T-cell (primary cell): Measurements from ENCODE around the gene COL9A1. TPM values are rescaled to one million over a fixed set of nuclear protein-coding genes. Genes with fewer than 3 reads are reported as not detected.

ENCODE experiments used
- ATAC-seq, 4 experiments: fragments of 200-7000 bp in 3 of 4; fragments of 150-1000 bp in 1 of 4; cut with Tn5 transposase; replicated peaks in 1 of 4; 1 replicate in 3 of 4; 2 replicates in 1 of 4; pipeline ENCODE4 v1.10.0; 2021; ENCODE audit warnings: moderate library complexity in 3 of 4, mild to moderate bottlenecking in 2 of 4, moderate number of reproducible peaks in 1 of 4
- CTCF ChIA-PET, 2 donors: fragments of 300-600 bp; sonication (Branson Sonifier 250); formaldehyde crosslinking; loops; one replicate each; lab custom pipeline; 2022; ENCODE audit warnings: antibody characterized with exemption in 2 of 2; lab: Charles Lee
- POLR2A ChIA-PET, 2 donors: fragments of 300-600 bp; sonication (Branson Sonifier 250); formaldehyde crosslinking; loops; one replicate each; lab custom pipeline; 2022; ENCODE audit warnings: antibody characterized with exemption in 2 of 2; lab: Charles Lee
- DNase-seq, 35 experiments: peaks; one replicate each; pipeline versions ENCODE4 v3.0.0 to v3.0.0-alpha.2; 2013 to 2023
- H3K27ac ChIP-seq: one replicate; pipeline ENCODE4 v1.5.1; 2013; ENCODE audit warnings: low read length
- H3K27me3 ChIP-seq, 2 experiments: replicated peaks in 1 of 2; 1 replicate in 1 of 2; 2 replicates in 1 of 2; pipeline versions ENCODE4 v1.6.1 to v1.7.0; 2013; ENCODE audit warnings: low read length in 1 of 2, mixed read lengths in 1 of 2; ENCODE audit not compliant: control insufficient read depth in 2 of 2, insufficient read depth in 2 of 2; ENCODE audit errors: extremely low read depth in 1 of 2
- H3K36me3 ChIP-seq, 2 donors: 1 replicate in 1 of 2; 2 replicates in 1 of 2; pipeline versions ENCODE4 v1.6.1 to v1.7.0; 2013; ENCODE audit warnings: low read length in 1 of 2; ENCODE audit not compliant: control insufficient read depth in 2 of 2, insufficient read depth in 1 of 2; ENCODE audit errors: extremely low read depth in 1 of 2
- H3K4me1 ChIP-seq, 2 experiments: 1 replicate in 1 of 2; 2 replicates in 1 of 2; pipeline versions ENCODE4 v1.6.1 to v1.7.0; 2013; ENCODE audit warnings: low read length in 2 of 2, mixed read lengths in 1 of 2; ENCODE audit not compliant: insufficient read depth in 2 of 2, control insufficient read depth in 1 of 2; ENCODE audit errors: extremely low read depth in 1 of 2
- H3K4me3 ChIP-seq, 2 donors: 1 replicate in 1 of 2; 2 replicates in 1 of 2; pipeline versions ENCODE4 v1.5.1 to v1.7.0; 2013; ENCODE audit warnings: mild to moderate bottlenecking in 2 of 2, low read length in 1 of 2, moderate library complexity in 1 of 2; ENCODE audit not compliant: control insufficient read depth in 1 of 2; ENCODE audit errors: extremely low read depth in 1 of 2
- H3K9me3 ChIP-seq: 2 replicates; pipeline ENCODE4 v1.7.0; 2013
- H3K27ac Mint-ChIP-seq, 2 donors: one replicate each; pipeline ENCODE4 v1.8.0; 2020 to 2021; ENCODE audit warnings: mild to moderate bottlenecking in 2 of 2, mixed read lengths in 2 of 2
- H3K27me3 Mint-ChIP-seq, 2 donors: one replicate each; pipeline ENCODE4 v1.8.0; 2021 to 2022; ENCODE audit warnings: mixed read lengths in 2 of 2
- H3K36me3 Mint-ChIP-seq: one replicate; pipeline ENCODE4 v1.8.0; 2021; ENCODE audit warnings: mixed read lengths
- H3K4me1 Mint-ChIP-seq, 3 donors: one replicate each; pipeline ENCODE4 v1.8.0; 2020 to 2022; ENCODE audit warnings: mixed read lengths in 3 of 3, mild to moderate bottlenecking in 1 of 3
- H3K4me3 Mint-ChIP-seq, 3 donors: one replicate each; pipeline ENCODE4 v1.8.0; 2020 to 2022; ENCODE audit warnings: mild to moderate bottlenecking in 3 of 3, mixed read lengths in 3 of 3, moderate library complexity in 3 of 3
- H3K9me3 Mint-ChIP-seq, 3 donors: one replicate each; pipeline ENCODE4 v1.8.0; 2020 to 2022; ENCODE audit warnings: mixed read lengths in 3 of 3
- WGBS: methylation state at CpG from one replicate; pipeline ENCODE4 v1.1.5; 2013; ENCODE audit warnings: missing lambda C conversion rate; ENCODE audit not compliant: insufficient coverage; 5-methylcytosine and 5-hydroxymethylcytosine counted together
- total RNA-seq, 35 experiments: library from RNA in 6 of 35; stranded (reverse) in 6 of 35; fragments of 120-200 nt in 1 of 35; gene quantifications; one replicate each; pipeline versions ENCODE4 v1.2.1 to v1.2.4 and lab custom pipeline; 2013 to 2026

Gene COL9A1
- total RNA-seq, 5 donors from 2014 or later (not counting 1 experiment from before 2014, with no cell fraction given), result not detected

DNA sequence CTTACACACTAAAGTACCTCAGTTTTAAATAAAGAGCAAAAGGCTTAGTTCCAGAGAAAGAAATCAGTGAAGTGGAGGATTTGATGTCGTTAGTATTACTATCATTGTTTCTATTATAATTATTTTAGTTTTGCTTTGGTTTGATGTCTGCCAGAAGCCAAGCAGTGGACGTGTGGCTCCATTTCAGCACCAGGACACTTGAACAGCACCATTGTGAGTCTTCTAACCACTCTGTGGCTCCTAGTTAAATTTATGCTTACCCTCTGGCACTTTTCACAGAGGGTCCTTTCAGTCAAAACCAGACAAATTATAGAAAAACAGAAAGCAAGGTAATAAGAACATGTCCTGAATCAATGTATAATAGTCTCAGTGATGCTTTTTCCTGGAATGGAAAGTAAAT is 3.4 kb downstream of the COL9A1 start:
- H3K4me1 Mint-ChIP-seq, result no peaks in the 10 kb centered on the region
- no peaks in the 10 kb centered on the region for H3K36me3 ChIP-seq
- WGBS, result no CpG with 5 or more reads among the region's 2 CpGs
- H3K9me3 Mint-ChIP-seq, result no peaks in the 10 kb centered on the region
- H3K9me3 ChIP-seq, result no peaks in the 10 kb centered on the region
- no peak overlapping the region for H3K27ac Mint-ChIP-seq
- no peak overlapping the region for H3K27ac ChIP-seq
- H3K4me3 ChIP-seq, result no peak overlapping the region
- ChIA-PET POLR2A (no interaction called here), CTCF (interaction anchor here in 1 of 2 donors (1.3 kb wide), 1 partner anchor 11 kb away, joined by 5 read pairs; no protein-coding TSS in a partner anchor)
- ATAC-seq (no peak), DNase-seq (no peak)
- no peaks in the 10 kb centered on the region for H3K4me1 ChIP-seq
- H3K27me3 ChIP-seq, result peaks cover 0 to 7% of the 10 kb centered on the region in 2 experiments
- no peak overlapping the region for H3K4me3 Mint-ChIP-seq
- no peaks in the 10 kb centered on the region for H3K36me3 Mint-ChIP-seq
- H3K27me3 Mint-ChIP-seq, result peaks cover 25 to 32% of the 10 kb centered on the region in 2 donors

DNA sequence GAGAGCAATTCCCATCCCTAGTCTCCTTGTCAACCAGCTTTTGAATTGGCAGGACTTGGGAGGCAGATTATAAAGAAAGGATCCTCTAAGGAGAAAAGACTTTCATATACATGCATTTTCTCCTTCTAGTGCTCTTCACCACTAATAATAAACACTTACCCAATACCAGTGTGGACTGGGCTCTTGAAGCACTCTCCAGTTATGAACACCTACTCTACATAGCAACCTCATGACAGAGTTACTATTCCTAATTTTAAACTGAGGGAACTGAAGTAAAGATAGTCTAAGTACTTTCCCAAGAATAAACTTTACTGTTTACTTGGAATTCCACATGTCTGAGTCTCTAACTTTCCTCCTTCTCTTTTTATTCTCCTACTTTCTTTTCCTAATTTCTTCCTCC is 4.8 kb downstream of the COL9A1 start:
- DNase-seq (no peak), ATAC-seq (no peak)
- H3K4me3 Mint-ChIP-seq, result no peak overlapping the region
- Histone ChIP-seq H3K9me3 (no peaks in the 10 kb centered on the region), H3K4me1 (no peaks in the 10 kb centered on the region), H3K4me3 (no peak overlapping the region), H3K27me3 (peaks cover 0 to 7% of the 10 kb centered on the region in 2 experiments), H3K27ac (no peak overlapping the region), H3K36me3 (no peaks in the 10 kb centered on the region)
- H3K27ac Mint-ChIP-seq, result no peak overlapping the region
- ChIA-PET POLR2A (no interaction called here), CTCF (interaction anchor here in 1 of 2 donors (0.6 to 1.3 kb wide), 2 partner anchors 13 to 1112 kb away, joined by 5 read pairs; no protein-coding TSS in a partner anchor)
- no peaks in the 10 kb centered on the region for H3K4me1 Mint-ChIP-seq
- H3K27me3 Mint-ChIP-seq, result peaks cover 22 to 25% of the 10 kb centered on the region in 2 donors
- no peaks in the 10 kb centered on the region for H3K36me3 Mint-ChIP-seq
- no peaks in the 10 kb centered on the region for H3K9me3 Mint-ChIP-seq

DNA sequence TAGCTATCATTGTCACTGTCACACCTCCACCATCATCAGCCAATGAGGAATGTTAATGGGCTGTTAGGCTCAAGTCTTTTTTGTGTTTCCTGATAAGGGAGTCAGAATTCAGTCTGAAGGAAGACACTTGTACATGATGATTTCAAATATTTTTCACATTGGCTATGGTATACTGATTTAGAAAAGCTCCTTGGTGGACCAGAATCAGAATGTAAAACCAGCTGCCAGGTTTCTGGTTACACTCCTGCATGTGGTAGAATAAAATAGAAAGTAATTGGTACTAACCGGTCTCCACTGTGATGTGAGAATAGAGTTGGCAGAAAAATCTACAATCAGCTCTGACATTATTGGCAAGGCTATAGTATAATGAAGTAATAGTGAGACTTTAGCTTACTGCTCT is 10.7 kb downstream of the COL9A1 start:
- Histone ChIP-seq H3K4me1 (no peaks in the 10 kb centered on the region), H3K9me3 (no peaks in the 10 kb centered on the region), H3K4me3 (no peak overlapping the region), H3K27ac (no peak overlapping the region), H3K36me3 (no peaks in the 10 kb centered on the region), H3K27me3 (no peaks in the 10 kb centered on the region)
- H3K36me3 Mint-ChIP-seq, result no peaks in the 10 kb centered on the region
- peaks cover 3 to 10% of the 10 kb centered on the region in 2 donors for H3K27me3 Mint-ChIP-seq
- ATAC-seq (no peak), DNase-seq (no peak)
- WGBS, result no CpG with 5 or more reads among the region's 1 CpG
- no peaks in the 10 kb centered on the region for H3K4me1 Mint-ChIP-seq
- no peak overlapping the region for H3K27ac Mint-ChIP-seq
- ChIA-PET POLR2A (no interaction called here), CTCF (interaction anchor here (0.6 to 1.7 kb wide), 2 partner anchors 17 to 51 kb away, joined by 3 to 5 read pairs; no protein-coding TSS in a partner anchor)
- H3K9me3 Mint-ChIP-seq, result no peaks in the 10 kb centered on the region
- no peak overlapping the region for H3K4me3 Mint-ChIP-seq

DNA sequence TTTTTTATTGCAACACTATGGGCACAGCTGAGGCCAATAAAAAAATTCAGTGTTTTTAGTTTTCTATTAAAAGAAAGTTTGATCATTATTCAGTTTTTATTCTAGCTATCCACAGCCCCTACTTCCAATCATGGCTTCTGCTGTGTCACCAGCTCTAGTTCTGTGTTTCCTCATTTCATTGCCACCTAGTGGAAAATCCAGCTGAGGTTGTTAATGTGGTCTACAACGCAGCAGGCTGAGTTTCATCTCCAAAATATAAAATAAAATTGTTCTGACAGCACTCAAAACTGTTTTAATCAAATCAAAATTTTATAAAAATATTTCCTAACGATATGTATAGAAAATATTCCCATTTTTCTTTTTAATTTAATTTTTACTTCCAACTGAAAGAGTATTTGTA is 13.6 kb downstream of the COL9A1 start:
- CTCF ChIA-PET, result no interaction called here
- WGBS, result no CpG with 5 or more reads among the region's 2 CpGs

DNA sequence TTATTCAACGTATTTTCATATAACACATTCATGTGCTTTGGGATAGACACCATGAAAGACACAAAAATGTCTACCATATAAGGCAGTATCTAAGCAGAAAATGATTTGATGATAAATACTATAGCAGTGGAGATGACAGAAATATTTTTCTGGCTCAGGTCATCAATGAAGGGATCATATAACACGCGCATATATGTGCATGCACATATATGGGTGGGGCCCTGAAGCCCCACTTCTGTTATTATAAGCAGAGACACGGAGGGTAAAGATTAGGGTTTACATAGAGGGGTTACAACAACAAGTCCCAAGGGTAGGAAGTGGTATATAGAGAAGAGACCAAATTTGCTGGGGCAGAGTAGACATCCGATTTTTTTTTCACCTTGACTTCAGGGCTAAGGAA is 16.0 kb downstream of the COL9A1 start:
- H3K36me3 ChIP-seq, result no peaks in the 10 kb centered on the region
- DNase-seq (no peak), ATAC-seq (no peak)
- no peak overlapping the region for H3K4me3 ChIP-seq
- peaks cover 0 to under 1% (median 0%) of the 10 kb centered on the region in 3 donors for H3K4me1 Mint-ChIP-seq
- ChIA-PET POLR2A (no interaction called here), CTCF (no interaction called here)
- no peak overlapping the region for H3K27ac Mint-ChIP-seq
- no peaks in the 10 kb centered on the region for H3K4me1 ChIP-seq
- WGBS, result 40% methylated on average over 1 of the region's 5 CpGs
- no peak overlapping the region for H3K4me3 Mint-ChIP-seq
- H3K36me3 Mint-ChIP-seq, result no peaks in the 10 kb centered on the region
- H3K9me3 Mint-ChIP-seq, result no peaks in the 10 kb centered on the region
- H3K27me3 ChIP-seq, result peaks cover 2 to 18% of the 10 kb centered on the region in 2 experiments
- no peaks in the 10 kb centered on the region for H3K9me3 ChIP-seq
- H3K27me3 Mint-ChIP-seq, result peaks cover 16 to 20% of the 10 kb centered on the region in 2 donors
- no peak overlapping the region for H3K27ac ChIP-seq

More for the DNA sequence above, 13.6 kb downstream of the COL9A1 start:
- Histone ChIP-seq H3K27me3 (peaks cover 0 to 2% of the 10 kb centered on the region in 2 experiments), H3K4me1 (no peaks in the 10 kb centered on the region), H3K36me3 (no peaks in the 10 kb centered on the region), H3K4me3 (no peak overlapping the region), H3K9me3 (no peaks in the 10 kb centered on the region), H3K27ac (no peak overlapping the region)
- Mint-ChIP-seq H3K4me3 (no peak overlapping the region), H3K4me1 (no peaks in the 10 kb centered on the region), H3K27me3 (peaks cover 3 to 13% of the 10 kb centered on the region in 2 donors), H3K27ac (no peak overlapping the region), H3K36me3 (no peaks in the 10 kb centered on the region), H3K9me3 (no peaks in the 10 kb centered on the region)
- POLR2A ChIA-PET, result no interaction called here
- ATAC-seq (no peak), DNase-seq (no peak)

DNA sequence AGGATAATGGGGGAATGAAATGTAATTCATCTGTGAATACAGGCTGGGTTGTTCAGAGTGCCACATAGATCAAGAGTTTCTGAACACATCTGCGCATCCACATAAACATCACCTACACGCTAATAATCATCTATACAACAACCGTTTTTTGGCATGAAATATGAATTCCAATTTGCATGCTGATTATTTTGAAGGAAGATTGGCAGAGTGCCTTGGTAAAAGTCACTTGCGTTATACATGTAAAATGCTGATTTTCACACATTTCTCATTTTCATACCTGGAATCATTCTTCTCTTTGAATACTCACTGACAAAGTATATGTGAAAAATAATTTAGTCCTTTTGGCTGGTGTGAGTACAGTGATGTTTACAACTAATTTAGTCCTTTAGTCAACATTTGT is 17.7 kb downstream of the COL9A1 start:
- ChIA-PET CTCF (no interaction called here), POLR2A (no interaction called here)
- Histone ChIP-seq H3K27ac (no peak overlapping the region), H3K4me1 (no peaks in the 10 kb centered on the region), H3K9me3 (no peaks in the 10 kb centered on the region), H3K27me3 (peaks cover 7 to 35% of the 10 kb centered on the region in 2 experiments), H3K36me3 (no peaks in the 10 kb centered on the region), H3K4me3 (no peak overlapping the region)
- no peak for ATAC-seq
- Mint-ChIP-seq H3K27ac (no peak overlapping the region), H3K4me1 (peaks cover 0 to 1% (median 1%) of the 10 kb centered on the region in 3 donors), H3K27me3 (peaks cover 29 to 30% of the 10 kb centered on the region in 2 donors), H3K9me3 (no peaks in the 10 kb centered on the region), H3K4me3 (no peak overlapping the region), H3K36me3 (no peaks in the 10 kb centered on the region)
- DNase-seq, result no peak
- no CpG with 5 or more reads among the region's 4 CpGs for WGBS
